GM18520 (cell line): ENCODE results near the gene AUTS2.

Experiments used
- ATAC-seq: cut with Tn5 transposase; IDR thresholded peaks from one replicate; pipeline ENCODE4 v1.9.1; 2021; ENCODE audit not compliant: unreplicated experiment

AUTS2 gene

DNA sequence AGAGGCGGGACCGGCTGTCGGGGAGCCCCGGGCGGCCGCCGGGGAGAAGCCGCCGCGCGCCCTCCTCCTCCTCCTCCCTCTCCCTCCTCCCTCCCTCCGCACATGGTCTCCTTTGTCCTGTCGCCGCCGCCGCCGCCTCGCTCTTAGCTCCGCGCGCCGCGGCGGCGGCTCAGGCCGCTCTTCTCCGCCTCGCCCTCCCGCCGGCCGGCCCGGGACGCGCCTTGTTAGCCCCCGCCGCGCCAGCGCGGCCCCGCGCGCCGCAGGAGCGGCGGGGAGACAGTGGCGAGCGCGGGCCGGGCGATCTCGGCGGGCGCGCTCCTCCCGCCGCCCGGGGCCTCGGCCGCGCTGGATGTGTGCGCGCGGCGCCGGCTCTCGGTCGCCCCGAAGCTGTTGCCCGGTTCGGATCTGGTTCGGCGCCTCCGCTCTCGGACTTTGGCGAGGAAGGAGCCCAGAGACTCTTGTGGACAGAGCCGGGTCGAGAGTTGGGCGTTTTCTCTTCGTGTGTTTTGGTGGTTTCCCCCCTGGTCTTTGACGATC lies 1096.2 kb downstream of the AUTS2 start:
- ATAC-seq = no peak

- no peak for ATAC-seq
These were observed 1096.9 kb downstream of the AUTS2 start for GRCh38 chr7:70694971-70695794.

GRCh38 chr7:70695795-70696083 lies 1097.5 kb downstream of the AUTS2 start:
- ATAC-seq = no peak

DNA sequence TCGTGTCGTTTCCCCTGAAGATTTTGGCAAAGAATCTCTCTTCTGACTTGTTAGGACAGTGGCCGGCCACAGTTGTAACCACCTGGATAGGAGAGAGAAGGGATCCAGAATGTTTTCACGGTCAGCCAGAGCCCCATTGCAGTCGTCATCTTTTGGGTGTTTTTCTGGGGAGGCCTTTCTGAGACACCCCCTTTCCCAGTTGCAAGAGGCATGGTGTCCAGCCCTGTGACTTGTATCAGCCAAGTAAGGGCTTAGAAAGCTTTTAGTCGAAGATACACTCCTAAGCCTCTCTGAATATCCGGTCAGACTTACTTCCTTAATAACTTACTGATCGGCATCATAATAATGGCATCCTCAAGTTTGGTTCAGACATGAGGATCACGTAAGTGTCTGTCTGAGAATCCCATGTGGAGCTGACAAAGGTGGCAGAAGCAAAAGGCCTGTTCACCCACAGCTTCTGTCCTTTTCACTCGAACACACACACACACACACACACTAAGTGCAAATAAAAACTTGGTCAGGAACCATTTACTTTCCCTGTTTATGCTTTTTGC lies 1098.0 kb downstream of the AUTS2 start:
- no peak for ATAC-seq

GRCh38 chr7:70698219-70698832 lies 1100.1 kb downstream of the AUTS2 start:
- ATAC-seq = no peak

DNA sequence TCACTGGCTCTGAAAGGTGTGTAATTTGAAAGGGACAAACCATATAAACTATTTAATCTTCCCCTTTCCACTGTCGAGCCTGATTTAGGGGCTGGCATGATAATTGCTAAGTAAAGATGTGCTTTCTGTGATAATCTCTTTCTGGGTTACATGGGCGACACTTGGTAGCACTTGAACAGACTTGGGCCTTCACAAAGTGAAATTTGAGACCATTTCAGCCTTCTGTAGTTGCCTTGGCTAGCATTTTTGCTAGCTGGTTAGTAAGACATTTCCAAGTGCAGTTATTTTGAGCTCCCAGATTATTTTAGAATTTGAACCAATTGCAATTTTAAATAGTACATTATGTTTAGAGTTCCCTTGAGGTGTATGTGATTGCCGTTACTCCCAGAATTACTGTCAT lies 1101.0 kb downstream of the AUTS2 start:
- ATAC-seq = no peak

GRCh38 chr7:70700055-70700940 lies 1102.0 kb downstream of the AUTS2 start:
- no peak for ATAC-seq

DNA sequence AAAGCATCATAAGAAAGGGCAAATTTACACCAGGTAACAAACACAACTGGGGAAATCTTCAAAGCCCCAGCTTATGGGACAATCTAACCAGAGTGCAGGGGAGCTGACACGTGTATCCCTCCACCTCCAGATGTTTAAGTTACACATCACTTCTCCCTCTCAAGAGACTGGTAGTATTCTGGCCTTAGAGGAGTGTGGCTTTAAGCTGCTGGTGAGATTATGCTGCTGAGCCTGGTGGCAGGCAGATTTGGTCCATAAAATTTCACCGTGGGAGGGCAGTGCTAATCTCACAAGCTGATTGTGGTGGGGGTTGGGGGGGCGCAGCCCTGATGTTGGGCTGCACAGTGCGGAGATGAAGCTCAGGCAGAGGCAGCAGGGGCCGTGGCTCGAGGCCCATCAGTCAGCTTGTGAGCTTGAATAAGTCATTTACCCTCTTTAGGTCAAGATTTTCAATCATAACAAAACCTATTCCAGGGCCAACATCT lies 1102.7 kb downstream of the AUTS2 start:
- ATAC-seq = no peak

GRCh38 chr7:70701477-70701876 lies 1103.2 kb downstream of the AUTS2 start:
- no peak for ATAC-seq

GRCh38 chr7:70701991-70702390 lies 1103.7 kb downstream of the AUTS2 start:
- no peak for ATAC-seq

GRCh38 chr7:70703785-70704184 lies 1105.5 kb downstream of the AUTS2 start:
- ATAC-seq = no peak

- ATAC-seq = no peak
These were observed 1106.6 kb downstream of the AUTS2 start for GRCh38 chr7:70704831-70705346.

DNA sequence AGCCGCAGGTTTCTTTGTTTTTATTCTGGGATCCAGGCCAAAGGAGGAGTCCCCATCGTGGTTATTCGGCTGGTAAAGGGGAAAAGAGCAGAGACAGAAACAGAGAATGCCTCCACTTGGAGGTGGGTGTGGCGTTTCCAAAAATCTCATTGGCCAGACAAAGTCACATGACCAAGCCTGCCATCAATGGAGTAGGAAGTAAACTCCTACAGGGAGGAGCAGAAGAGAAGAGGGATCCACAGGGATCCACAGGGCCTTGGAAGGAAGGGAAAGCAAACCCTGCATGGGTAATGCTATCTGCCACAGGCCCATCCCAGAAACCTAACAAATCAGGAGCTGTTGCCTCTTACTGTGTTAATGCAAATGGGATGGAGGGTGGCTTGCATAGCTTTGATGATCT lies 1107.9 kb downstream of the AUTS2 start:
- ATAC-seq = no peak

GRCh38 chr7:70706698-70707097 lies 1108.4 kb downstream of the AUTS2 start:
- ATAC-seq = no peak

DNA sequence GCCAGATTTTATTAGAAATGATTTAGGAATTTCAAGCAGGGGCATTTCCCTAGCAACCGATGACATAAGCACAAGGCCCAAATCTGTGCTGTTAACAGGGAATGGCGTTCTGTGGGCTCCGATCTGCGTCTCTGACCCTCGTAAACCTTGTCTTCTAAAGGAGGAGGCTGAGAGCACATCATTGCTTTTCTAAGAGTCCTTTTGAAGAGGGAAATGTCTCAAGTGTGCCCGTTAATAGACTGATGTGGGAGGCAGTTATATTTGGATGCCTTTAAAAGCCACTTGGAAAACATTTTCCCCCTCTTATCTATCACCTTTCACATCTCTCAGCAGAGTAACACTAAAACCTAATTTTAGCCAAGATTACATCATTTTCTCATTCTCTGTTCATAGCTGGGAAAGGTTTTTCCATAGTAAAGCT lies 1109.6 kb downstream of the AUTS2 start:
- no peak for ATAC-seq

GRCh38 chr7:70710011-70710480 lies 1111.8 kb downstream of the AUTS2 start:
- ATAC-seq = no peak

GRCh38 chr7:70710651-70711050 lies 1112.4 kb downstream of the AUTS2 start:
- ATAC-seq = no peak

DNA sequence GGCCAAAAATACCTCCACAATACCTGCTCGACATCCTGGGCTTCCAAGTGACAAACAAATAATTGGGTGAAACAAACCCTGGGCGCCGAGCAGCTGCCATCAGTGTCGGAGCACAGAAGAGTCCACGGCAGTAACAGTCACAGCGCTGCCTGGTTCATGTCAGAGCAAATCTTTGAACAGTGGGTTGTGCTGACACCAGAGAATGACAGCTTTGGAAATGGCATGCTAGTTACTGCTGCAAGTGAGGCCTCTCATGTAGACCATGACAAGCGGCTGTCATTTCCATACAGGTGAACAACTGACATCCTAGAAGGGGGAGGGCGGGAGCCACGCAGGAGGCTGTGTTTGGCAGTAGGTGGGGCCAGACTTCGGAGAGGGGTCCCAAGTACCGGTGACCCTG lies 1113.2 kb downstream of the AUTS2 start:
- no peak for ATAC-seq

- ATAC-seq = no peak
These were observed 1114.7 kb downstream of the AUTS2 start for GRCh38 chr7:70712942-70713341.

GRCh38 chr7:70714506-70715038 lies 1116.3 kb downstream of the AUTS2 start:
- no peak for ATAC-seq
